Smooth muscle cell (in vitro differentiated cells): ENCODE results near the gene FYN. TPM values are rescaled to one million over a fixed set of nuclear protein-coding genes. Genes with fewer than 3 reads are reported as not detected.

Source experiments
- DNase-seq: peaks from one replicate; lab custom pipeline; 2025; ENCODE audit not compliant: unreplicated experiment; lab: John Stamatoyannopoulos, UW
- H2AFZ ChIP-seq: fragments of 200-600 bp; sonication (generic); 2 replicates; pipeline ENCODE4 v1.6.0; 2016; ENCODE audit warnings: antibody characterized with exemption, low read depth, mild to moderate bottlenecking
- H3F3A ChIP-seq: fragments of 200-600 bp; sonication (generic); 2 replicates; pipeline ENCODE4 v1.6.0; 2017; ENCODE audit warnings: antibody characterized with exemption, low read depth
- H3K27ac ChIP-seq: fragments of 200-600 bp; sonication (generic); 2 replicates; pipeline ENCODE4 v1.5.1; 2016; ENCODE audit warnings: low read depth, mild to moderate bottlenecking
- H3K27me3 ChIP-seq: fragments of 200-600 bp; sonication (generic); 2 replicates; pipeline ENCODE4 v1.6.1; 2016; ENCODE audit warnings: low read depth, mild to moderate bottlenecking
- H3K36me3 ChIP-seq: fragments of 200-600 bp; sonication (generic); 2 replicates; pipeline ENCODE4 v1.5.1; 2016; ENCODE audit warnings: low read depth
- H3K4me1 ChIP-seq: fragments of 200-600 bp; sonication (generic); 2 replicates; pipeline ENCODE4 v1.5.1; 2016; ENCODE audit warnings: low read depth
- H3K4me2 ChIP-seq: fragments of 200-600 bp; sonication (generic); 2 replicates; pipeline ENCODE4 v1.6.0; 2016; ENCODE audit warnings: mild to moderate bottlenecking
- H3K4me3 ChIP-seq: fragments of 200-600 bp; sonication (generic); 2 replicates; pipeline ENCODE4 v1.5.1; 2016; ENCODE audit warnings: mild to moderate bottlenecking
- H3K79me2 ChIP-seq: fragments of 200-600 bp; sonication (generic); 2 replicates; pipeline ENCODE4 v1.6.0; 2016; ENCODE audit warnings: low read depth, mild to moderate bottlenecking
- H3K9ac ChIP-seq: fragments of 200-600 bp; sonication (generic); 2 replicates; pipeline ENCODE4 v1.6.0; 2016; ENCODE audit warnings: low read depth
- H3K9me3 ChIP-seq: fragments of 200-600 bp; sonication (generic); replicated peaks from 2 replicates; pipeline ENCODE4 v1.5.1; 2016; ENCODE audit warnings: low read depth
- H4K20me1 ChIP-seq: fragments of 200-600 bp; sonication (generic); 2 replicates; pipeline ENCODE4 v1.6.0; 2016; ENCODE audit warnings: low read depth
- CTCF ChIP-seq: fragments of 200-600 bp; sonication (generic); IDR thresholded peaks from 2 replicates; pipeline ENCODE4 v1.5.1; 2017; ENCODE audit warnings: borderline replicate concordance, mild to moderate bottlenecking, antibody characterized with exemption; ENCODE audit not compliant: insufficient read depth, poor library complexity, severe bottlenecking
- WGBS: methylation state at CpG from one replicate; pipeline ENCODE4 v1.1.7; 2016; ENCODE audit warnings: low lambda C conversion rate; 5-methylcytosine and 5-hydroxymethylcytosine counted together
- polyA plus RNA-seq: library from polyadenylated mRNA; unstranded; fragments of >200 nt; fragmentation: Nextera tagmentation; extraction: Ambion mirVana; gene quantifications from 2 replicates; pipeline ENCODE4 v1.2.1, GENCODE V29; 2016
- total RNA-seq: library from RNA; depleted of rRNA; stranded (reverse); fragments of >200 nt; gene quantifications from 2 replicates; pipeline ENCODE4 v1.2.3, GENCODE V29; 2014

FYN gene
- total and polyA plus RNA-seq, 2 experiments from 2014 or later: 110 to 138 TPM

- no peaks in the 10 kb centered on the region for H3K4me1 ChIP-seq
- no peak overlapping the region for H3K27ac ChIP-seq
- no peak overlapping the region for H3K9ac ChIP-seq
- H3F3A ChIP-seq: no peaks in the 10 kb centered on the region
- H4K20me1 ChIP-seq: no peaks in the 10 kb centered on the region
- H3K79me2 ChIP-seq: no peaks in the 10 kb centered on the region
- WGBS: 96% methylated on average over 5 of the region's 5 CpGs
- H3K4me3 ChIP-seq: no peak overlapping the region
- H3K9me3 ChIP-seq: no peaks in the 10 kb centered on the region
- no peak overlapping the region for H3K4me2 ChIP-seq
- no peak for TF ChIP-seq CTCF
- no peak overlapping the region for H2AFZ ChIP-seq
- no peaks in the 10 kb centered on the region for H3K27me3 ChIP-seq
- no peak for DNase-seq
- no peaks in the 10 kb centered on the region for H3K36me3 ChIP-seq
Measured at GRCh38 chr6:111648100-111648499, 225.2 kb downstream of the FYN start.

DNA sequence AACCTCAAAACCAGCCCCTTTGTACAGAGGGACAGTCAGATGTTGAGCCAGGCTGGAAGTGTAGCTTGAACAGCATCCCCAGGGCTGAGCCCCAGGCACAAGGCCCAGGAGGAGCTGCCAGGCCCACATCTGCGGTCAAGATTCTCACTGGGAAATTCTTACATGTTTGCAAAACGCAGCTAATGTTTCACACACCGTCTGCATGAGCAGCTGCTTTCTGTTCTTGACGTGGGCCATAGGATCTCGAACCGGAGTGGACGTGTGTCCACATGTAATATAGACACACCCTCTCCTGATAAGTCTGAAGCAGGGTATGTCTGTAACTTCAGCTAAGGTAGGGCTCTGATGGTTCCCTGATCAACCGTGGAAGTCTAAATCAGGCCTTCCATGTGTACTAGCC, 226.3 kb downstream of the FYN start:
- no peak overlapping the region for H2AFZ ChIP-seq
- no peaks in the 10 kb centered on the region for H3K79me2 ChIP-seq
- H4K20me1 ChIP-seq: no peaks in the 10 kb centered on the region
- H3F3A ChIP-seq: no peaks in the 10 kb centered on the region
- no peak overlapping the region for H3K27ac ChIP-seq
- no peak overlapping the region for H3K9ac ChIP-seq
- no peaks in the 10 kb centered on the region for H3K27me3 ChIP-seq
- no peaks in the 10 kb centered on the region for H3K9me3 ChIP-seq
- 96% methylated on average over 8 of the region's 8 CpGs for WGBS
- H3K4me3 ChIP-seq: no peak overlapping the region
- H3K4me2 ChIP-seq: no peak overlapping the region
- DNase-seq: no peak
- H3K36me3 ChIP-seq: no peaks in the 10 kb centered on the region
- no peak for TF ChIP-seq CTCF
- no peaks in the 10 kb centered on the region for H3K4me1 ChIP-seq

GRCh38 chr6:111646034-111646433, 227.2 kb downstream of the FYN start:
- Histone ChIP-seq H3K27me3 (no peaks in the 10 kb centered on the region), H3F3A (no peaks in the 10 kb centered on the region), H3K4me2 (no peak overlapping the region), H3K4me1 (no peaks in the 10 kb centered on the region), H3K9me3 (no peaks in the 10 kb centered on the region), H2AFZ (no peak overlapping the region), H3K4me3 (no peak overlapping the region), H3K79me2 (no peaks in the 10 kb centered on the region), H3K27ac (no peak overlapping the region), H3K36me3 (no peaks in the 10 kb centered on the region), H3K9ac (no peak overlapping the region), H4K20me1 (no peaks in the 10 kb centered on the region)
- DNase-seq: no peak
- 75% methylated on average over 2 of the region's 2 CpGs for WGBS
- no peak for TF ChIP-seq CTCF

DNA sequence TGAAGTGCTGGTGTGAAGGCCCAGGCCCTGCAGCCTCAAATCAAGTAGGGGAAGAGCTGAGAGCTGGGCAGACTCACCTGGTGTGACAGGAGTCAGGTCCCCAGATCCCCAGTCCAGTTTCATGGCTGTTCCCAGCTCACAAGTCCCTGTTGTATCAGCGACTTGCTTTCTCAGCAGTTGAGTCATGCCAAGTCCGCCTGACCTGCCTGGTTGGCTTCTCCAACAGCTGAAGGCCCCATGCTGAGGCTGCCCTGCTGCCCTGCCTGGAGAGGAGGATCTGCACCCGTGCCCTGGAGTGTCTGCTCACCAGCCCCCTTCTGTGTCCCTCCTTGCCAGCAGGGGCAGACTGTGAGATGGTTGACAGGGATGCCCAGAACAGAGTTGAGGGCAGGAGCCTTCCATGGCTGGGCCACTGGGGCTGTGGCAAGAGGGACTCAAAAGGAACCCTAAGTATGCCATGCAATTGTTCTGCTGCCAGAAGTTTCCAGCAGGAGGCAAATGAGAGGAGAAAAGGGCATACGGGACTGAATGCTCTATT, 228.3 kb downstream of the FYN start:
- WGBS: 62% methylated on average over 4 of the region's 4 CpGs
- no peaks in the 10 kb centered on the region for H3K36me3 ChIP-seq
- no peak overlapping the region for H3K4me2 ChIP-seq
- H3K27me3 ChIP-seq: no peaks in the 10 kb centered on the region
- no peaks in the 10 kb centered on the region for H3K4me1 ChIP-seq
- no peak overlapping the region for H3K9ac ChIP-seq
- H3K9me3 ChIP-seq: no peaks in the 10 kb centered on the region
- DNase-seq: no peak
- no peaks in the 10 kb centered on the region for H3F3A ChIP-seq
- H3K79me2 ChIP-seq: no peaks in the 10 kb centered on the region
- H2AFZ ChIP-seq: no peak overlapping the region
- no peak overlapping the region for H3K4me3 ChIP-seq
- no peak overlapping the region for H3K27ac ChIP-seq
- TF ChIP-seq CTCF: no peak
- no peaks in the 10 kb centered on the region for H4K20me1 ChIP-seq
